GM18502 (cell line): ENCODE data around the gene GNG13.

ENCODE experiments used
- ATAC-seq: cut with Tn5 transposase; IDR thresholded peaks from one replicate; pipeline ENCODE4 v1.9.1; 2021; ENCODE audit warnings: mild to moderate bottlenecking; ENCODE audit not compliant: unreplicated experiment, poor library complexity

Gene GNG13

DNA sequence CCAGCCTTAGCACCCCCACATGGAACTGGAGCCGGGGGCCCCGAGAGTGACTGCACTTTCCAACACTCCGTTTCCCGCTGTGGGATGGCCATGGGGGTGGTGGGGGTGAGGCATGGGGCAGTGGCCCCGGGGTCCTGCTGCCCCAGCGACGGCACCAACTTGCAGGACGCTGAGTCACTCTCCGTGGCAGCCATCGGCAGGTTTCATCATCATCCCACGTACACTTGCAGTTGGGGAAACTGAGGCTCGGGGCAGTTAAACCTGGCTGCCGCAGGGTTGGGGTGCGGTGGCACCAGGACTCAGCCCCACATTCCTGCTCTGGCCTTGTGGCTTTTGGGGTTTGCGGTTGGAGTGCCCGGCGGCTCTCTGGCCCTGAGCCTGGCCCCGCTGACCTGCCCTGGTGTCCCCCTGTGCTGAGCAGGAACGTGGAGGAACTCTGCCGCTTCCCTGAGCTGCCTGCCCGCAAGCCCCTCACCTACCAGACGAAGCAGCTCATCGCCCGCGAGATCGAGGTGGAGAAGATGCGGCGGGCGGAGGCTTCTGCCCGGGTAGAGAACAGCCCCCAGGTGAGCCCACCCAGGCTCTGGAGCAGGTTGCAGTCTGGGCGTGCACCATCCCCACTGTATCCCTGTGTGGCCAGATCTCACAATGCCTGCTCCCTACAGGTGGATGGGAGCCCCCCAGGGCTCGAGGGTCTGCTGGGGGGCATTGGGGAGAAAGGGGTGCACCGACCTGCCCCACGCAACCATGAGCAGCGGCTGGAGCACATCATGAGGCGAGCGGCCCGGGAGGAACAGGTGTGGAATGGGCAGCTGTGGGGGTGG is 4.0 kb downstream of the GNG13 start:
- no peak for ATAC-seq

DNA sequence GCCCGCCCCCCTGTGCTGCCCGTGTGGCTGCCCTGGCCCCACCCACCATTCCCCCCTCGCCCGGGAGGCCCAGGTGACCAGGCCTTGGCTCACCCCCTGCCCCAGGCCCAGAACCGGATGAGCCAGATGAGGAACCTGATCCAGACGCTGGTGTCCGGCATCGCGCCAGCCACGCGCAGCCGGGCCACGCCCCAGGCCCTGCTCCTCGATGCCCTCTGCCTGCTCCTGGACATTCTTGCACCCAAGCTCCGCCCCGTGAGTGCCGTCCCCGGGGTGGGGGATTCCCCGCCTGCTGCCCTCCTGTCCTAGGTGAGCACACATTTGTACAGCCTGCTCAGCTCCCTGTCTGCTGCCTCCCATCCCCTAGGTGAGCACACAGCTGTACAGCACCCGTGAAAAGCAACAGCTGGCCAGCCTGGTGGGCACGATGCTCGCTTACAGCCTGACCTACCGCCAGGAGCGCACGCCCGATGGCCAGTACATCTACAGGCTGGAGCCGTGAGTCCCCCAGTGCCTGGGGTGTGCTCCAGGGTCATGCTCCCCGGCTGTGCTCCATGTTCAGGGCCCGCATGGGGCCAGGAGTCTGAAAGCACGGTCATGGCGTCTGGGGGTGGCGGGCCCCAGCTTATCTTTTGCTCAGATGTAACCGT is 4.8 kb downstream of the GNG13 start:
- no peak for ATAC-seq

DNA sequence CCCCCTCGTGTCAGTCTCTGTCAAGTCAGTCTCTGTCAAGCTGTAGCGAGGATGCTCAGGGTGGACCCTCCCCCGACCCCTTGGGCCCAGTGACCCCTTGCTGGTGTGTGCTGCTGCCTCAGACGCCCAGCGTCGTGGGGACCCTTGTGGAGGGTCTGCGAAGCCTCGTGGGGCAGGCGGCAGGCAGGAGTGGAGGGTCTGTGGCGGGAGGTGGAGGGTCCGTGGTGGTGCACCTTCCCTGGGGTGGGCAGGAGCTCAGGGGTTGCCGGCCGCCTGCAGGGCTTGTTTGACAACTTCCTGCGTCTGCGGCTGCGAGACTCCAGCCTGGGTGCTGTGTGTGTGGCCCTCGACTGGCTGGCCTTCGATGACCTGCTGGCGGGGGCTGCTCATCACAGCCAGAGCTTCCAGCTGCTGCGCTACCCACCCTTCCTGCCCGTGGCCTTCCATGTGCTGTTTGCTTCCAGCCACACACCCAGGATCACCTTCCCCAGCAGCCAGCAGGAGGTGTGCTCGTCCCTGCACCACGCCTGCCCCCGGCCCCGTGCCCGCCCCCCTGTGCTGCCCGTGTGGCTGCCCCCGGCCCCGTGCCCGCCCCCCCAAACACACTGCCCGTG is 5.6 kb downstream of the GNG13 start:
- no peak for ATAC-seq

DNA sequence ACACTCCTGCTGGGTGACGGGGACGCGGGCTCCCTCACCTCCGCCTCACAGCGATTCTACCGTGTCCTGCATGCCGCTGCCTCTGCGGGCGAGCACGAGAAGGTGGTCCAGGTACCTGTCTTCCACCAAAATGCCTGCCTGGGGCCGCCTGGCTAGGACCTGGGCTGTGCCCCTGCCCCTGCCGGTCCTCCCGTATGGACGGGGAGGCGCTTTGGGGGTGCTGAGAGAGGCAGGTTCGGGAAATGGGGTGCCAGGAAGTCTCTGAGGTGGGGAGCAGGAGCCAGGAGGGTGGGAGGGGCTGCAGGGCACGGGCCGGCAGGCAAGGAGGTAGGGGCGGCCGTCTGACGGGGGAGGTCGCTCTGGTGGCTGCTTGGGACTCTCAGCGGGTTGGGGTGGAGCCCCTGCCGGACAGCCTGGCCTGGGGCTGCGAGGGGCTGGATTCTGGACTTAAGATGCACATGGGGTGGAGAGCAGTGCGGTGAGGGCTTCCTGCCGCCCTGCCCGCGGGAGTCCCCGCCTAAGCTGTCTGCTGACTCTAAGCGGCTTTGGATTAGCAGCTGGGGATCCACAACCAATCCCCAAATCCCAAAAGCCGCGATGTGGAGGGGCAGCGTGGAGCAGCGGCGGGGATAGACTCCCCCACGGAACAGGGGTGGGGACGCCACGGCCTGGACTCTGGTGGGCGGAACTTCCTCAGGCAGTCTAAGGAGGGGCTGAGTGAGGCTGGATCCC is 6.3 kb downstream of the GNG13 start:
- ATAC-seq, result no peak

DNA sequence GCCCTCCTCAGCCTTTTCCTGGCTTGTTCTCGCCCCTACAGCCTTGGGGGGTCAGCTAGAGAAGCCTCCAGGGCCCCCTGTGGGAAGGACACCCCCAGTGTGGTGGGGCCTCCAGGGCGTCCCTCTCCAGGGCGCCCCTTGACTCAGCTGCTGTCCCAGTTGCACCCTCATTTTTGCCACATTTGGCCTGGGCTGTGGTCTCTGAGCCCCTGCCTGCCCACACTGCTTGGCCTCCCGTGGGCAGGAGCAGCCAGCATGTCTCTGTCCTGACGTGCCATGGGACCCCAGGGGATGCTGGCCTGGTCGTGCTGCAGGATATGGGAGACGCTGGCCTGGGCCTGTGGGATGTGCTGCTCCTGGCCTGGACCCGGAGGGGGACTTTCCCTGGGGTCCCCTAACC is 7.1 kb downstream of the GNG13 start:
- no peak for ATAC-seq

DNA sequence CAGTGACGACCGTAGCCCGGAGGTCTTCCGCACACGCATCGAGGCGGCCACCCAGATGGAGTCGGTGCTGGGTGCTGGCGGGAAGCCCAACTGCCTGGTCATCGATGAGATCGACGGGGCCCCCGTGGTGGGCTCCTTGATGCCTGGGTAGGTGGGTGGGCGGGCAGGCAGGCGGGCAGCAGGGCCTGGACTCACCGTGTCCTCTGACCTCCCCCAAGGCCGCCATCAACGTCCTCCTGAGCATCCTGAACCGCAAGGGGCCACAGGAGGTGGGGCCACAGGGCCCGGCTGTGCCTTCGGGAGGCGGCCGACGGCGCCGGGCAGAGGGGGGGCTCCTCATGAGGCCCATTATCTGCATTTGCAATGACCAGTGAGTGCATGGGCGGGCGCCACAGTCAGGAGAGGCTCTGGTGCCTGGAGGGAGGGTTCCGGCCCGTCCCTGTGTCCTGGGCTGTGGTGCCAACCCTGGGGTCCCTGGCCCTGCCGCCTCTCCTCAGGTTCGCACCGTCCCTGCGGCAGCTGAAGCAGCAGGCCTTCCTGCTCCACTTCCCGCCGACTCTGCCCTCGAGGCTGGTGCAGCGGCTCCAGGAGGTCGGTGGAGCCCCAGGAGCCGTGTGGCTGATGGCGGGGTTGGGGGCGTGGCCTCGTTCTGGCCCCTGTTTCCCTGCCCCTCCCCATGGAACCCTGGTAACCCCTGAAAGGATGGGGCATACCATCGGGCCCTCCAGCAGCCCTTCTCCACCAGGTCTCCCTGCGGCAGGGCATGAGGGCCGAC is 8.1 kb downstream of the GNG13 start:
- ATAC-seq, result no peak

DNA sequence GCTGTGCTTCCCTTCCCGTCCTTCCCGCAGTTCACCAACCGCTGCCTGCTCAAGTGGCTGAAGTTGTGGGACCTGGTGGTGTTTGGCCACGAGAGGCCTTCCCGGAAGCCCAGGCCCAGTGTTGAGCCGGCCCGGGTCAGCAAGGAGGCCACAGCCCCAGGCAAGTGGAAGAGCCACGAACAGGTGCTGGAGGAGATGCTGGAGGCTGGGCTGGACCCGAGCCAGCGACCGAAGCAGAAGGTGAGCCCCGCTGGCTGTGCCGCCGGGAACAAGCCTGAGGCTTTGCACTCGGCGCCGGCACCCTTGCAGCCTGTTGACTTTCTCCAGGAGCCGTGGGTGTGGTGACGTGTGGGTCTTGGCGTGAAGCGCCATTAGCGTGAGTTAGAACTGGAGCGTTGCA is 9.4 kb downstream of the GNG13 start:
- ATAC-seq, result no peak

DNA sequence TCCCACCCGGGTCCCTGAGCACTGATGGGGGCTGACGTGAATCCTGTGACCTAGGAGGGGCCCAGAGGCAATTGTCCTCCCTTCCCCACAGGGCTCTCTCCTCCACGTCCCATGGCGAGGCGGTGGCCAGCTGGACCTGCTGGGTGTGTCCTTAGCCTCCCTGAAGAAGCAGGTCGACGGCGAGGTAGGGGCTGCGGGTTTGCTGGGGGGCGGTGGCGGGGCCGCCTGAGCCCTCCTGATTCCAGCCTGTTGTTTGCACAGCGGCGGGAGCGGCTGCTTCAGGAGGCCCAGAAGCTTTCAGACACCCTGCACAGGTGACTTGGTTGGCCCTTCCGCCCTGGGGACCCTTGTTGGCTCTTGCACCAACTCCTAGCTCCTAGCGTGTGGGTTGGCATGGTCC is 10.4 kb downstream of the GNG13 start:
- no peak for ATAC-seq

DNA sequence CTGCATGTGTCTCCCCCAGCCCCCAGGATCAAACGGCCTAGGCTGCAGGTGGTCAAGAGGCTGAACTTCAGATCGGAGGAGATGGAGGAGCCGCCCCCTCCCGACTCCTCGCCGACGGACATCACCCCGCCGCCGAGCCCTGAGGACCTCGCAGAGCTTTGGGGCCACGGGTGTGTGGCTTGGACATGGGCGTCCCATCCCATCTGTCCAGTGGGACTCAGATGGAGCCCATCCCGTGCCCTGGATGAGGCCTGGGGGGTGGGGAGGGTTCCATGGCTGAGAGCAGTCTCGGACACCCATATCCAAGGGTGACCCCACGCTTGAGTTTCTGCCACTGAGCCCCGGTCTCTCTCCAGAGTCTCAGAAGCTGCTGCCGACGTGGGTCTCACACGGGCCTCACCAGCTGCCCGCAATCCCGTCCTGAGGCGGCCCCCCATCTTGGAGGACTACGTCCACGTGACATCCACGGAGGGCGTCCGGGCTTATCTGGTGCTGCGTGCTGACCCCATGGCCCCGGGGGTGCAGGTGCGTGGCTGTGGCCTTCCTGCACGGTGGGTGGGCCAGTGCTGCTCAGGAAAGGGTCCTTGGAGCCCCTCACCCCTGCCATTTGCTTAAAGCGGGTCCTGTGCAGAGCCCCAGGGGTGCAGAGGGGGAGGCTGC is 11.2 kb downstream of the GNG13 start:
- ATAC-seq, result no peak

DNA sequence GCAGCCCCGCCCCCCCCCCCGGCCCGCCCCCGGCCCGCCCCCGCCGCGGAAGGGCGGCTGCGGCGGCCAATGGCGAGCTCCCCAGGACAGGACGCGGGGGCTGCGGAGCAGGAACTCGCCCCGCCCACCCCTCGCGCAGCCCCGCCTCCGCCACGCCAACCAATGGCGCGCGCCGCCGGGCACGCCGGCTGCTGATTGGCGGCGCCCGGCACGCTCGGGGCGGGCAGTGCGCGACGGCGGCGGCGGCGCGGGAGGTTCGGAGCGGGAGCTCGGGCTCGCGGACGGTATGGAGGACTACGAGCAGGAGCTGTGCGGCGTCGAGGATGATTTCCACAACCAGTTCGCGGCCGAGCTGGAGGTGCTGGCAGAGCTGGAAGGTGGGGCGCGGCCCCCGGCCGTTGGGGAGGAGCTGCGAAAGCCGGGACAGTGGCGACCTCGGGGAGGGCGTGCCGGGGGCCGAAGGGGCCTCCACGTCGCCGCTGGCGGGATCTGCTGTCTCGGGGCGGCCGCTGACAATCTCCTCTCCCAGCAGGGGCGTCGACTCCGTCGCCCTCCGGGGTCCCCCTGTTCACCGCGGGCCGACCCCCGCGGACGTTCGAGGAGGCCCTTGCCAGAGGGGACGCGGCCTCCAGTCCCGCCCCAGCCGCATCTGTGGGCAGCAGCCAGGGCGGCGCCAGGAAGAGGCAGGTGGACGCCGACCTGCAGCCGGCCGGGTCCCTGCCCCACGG is 12.0 kb downstream of the GNG13 start, which contains the start of gene CHTF18:
TSS of gene CHTF18 (plus strand) at position 222 of the 728 bp plus-strand sequence. CDS start at position 287, 65 bp downstream.
- peak; percentile 78 for ATAC-seq

DNA sequence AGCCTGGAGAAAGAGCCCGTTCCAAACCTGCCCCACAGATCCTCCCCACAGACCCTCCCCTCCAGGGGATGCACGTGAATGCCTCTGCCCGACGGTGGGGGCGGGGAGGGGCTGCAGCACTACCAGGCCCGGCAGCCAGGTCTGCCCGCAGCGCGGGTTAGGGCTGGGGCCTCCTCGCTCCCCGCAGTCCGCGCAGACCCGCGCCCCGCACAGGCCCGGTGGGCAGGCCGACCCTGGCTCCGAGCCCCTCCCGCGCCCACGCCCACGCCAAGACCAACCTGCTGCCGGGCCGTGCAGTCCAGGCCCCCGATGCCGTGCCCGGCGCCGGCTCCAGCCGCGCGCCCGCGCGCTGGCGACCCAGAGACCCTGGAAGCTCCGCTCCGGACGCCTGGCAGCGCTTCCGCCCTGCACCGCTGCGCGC is 12.5 kb downstream of the GNG13 start, which contains the start of gene RPUSD1:
TSS of gene RPUSD1 (minus strand) at position 404 of the 421 bp plus-strand sequence. CDS start 644 bp downstream, outside the sequence.
- peak; percentile 28 for ATAC-seq

DNA sequence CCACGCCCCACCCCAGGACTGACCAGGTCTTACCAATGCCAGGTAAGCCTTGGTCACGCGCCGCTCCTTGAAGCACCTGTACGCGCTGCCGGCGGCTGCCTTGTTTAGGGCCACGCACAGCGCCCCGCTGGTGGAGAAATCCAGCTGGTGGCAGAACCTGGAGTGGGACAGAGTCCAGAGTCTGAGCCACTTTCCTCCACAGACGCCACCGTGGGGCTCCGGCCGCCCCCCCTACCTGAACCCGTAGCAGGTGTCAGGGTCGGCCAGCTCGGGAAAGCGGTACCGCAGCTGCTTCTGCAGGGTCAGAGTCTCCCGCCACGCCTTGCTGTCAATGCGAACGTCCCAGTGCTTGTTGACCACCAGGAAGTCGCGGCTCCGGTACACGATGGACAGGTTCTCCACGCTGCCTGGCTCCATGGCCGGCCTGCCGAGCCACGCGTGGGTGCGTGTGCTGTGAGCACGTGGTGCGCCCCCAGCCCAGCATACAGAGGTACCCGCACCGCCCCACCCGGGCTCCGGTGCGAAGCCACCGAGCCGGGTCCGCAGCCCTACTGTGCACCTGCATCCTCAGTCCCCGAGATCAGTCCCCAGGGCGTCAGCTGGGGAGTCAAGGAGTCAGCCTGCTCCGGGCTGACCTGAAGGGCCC is 13.1 kb downstream of the GNG13 start:
- ATAC-seq, result peak; percentile 3

DNA sequence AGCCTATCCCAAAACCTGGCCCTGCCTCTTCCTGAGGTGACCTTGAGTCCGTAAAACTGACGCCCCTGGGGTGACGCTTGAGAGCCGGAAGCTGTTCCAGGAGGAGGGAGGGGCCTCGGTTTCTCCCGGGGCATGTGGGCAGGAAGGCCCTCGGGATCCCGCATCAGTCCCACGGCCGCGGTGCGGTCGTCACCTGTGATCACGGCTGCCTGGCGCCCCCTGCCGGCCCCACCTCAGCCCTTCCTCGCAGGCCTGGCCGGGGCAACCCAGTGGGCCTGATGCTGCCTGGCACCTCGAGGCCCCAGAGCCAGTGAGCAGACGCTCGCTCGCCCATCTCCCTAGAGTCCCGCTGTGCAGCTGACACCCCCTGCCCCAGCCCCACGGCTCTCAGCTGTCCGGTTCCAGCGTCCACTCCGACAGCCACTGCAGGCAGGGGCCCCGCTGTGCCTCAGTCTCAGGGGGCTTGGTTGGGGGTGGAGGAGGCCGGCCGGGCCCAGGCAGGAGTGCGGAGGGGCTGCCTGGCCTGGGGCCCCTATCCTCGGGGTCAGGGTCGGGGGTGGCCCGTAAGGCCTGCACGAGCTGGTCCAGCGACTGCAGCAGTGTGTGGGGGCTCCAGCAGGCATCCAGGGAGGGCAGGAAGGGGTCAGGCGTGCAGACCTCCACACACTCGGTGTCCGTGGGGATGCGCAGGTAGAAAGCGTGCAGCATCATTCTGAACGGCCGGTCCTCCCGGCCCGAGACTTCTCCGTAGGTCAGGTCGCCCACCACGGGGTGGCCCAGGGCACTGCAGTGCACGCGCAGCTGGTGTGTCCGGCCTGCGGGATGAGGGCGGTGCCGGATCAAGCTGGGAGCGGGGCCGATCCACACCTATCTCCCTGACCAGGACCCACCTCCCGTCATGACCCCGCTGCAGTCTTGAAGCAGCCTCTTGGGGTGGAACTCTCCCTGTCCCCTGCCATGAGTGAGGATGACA is 14.7 kb downstream of the GNG13 start:
- no peak for ATAC-seq

DNA sequence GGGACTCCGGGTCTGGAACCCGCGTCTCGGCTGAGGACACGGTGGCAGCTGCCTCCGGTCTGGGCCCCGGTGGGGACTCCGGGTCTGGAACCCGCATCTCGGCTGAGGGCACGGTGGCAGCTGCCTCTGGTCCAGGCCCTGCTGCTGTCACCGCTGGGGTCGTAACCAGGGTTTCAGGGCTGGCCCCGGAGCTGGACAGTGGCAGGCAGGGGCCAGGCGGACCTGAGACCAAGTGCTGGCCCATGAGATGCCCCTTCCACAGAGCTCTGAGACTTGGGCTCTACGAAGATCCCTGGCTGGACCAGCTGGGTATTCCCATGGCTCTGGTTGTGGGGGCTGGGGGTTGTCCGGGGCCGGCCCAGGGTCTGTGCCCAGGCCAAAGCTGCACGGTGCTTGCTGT is 16.1 kb downstream of the GNG13 start:
- ATAC-seq, result no peak

DNA sequence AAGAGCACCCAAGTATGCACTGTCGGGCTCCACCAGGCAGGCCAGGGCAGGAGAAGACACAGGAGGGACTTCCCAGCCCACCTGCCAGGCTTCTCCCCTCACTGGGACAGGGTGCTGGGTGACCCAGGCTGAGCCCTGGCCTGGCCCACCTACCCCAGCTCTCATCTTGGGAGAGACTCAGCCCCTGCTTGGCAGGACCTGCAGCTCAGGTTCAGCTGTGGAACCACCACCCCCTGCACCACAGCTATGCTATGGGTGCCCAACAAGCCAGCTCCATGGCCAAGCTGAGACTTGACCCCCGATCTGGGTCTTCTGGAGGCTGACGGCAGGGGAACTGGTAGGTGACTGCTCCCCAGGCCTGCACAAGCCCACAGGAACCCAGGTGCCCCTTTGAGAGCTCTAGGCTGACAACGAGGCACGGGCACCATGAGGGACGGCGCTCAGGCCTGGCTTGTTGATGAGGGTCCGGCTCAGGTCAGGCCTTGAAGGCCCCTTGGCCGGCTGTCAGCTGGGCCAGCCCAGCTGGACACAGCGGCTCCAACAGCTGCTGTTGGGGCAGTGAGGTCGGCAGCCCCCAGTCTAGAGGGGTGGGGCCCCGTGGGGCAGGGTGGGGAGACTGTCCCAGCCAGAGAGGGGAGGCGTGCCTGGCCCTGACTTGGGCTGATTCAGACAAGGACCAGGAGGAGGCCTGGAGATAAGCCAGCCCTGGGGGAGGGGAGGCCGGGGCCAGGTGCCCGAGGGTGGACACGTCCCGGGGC is 17.0 kb downstream of the GNG13 start:
- no peak for ATAC-seq

DNA sequence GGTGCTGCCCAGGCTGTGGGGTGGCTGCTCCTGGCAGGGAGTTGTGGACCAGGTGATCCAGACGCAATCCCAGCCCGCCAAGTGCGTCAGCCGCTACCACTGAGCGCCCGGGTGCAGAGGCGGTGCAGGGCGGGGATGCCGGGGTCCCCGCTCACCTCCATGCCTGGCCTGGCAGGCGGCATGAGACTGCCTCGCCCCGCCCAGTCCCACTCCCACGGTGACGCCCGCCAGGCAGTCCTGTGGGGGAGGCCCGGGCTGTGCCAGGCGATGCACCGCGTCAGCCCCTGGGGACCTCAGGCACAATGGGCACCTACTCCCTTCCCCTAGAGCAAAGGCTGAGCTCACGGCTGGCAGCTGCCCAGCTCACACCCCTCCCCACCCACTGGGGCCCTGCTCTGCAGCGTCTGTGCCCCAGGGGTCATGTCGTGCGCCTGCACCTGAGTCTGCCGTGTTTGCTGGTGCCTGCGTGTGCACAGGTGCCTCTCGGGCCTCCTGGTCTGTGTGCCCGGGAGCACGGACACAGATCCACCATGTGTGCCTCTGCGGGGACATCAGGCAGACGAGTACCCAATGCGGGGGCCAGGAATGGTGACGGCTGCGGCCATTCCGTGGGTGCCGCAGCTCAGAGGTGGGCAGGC is 17.6 kb downstream of the GNG13 start:
- ATAC-seq, result no peak
